Measurements from ENCODE around the gene FAM120A. TPM values are rescaled to one million over a fixed set of nuclear protein-coding genes. Genes with fewer than 3 reads are reported as not detected.

FAM120A gene
- total RNA-seq, 1 experiment from 2014 or later, result 89.6 TPM

GRCh38 chr9:93434056-93434455 lies 17.4 kb upstream of the FAM120A start:
- Histone ChIP-seq H3K27me3 (ENCODE audit: low read length) (no peaks in the 10 kb centered on the region), H3K4me1 (ENCODE audit: insufficient read depth, low read length) (no peaks in the 10 kb centered on the region), H3K79me2 (ENCODE audit: low read length) (no peaks in the 10 kb centered on the region), H3F3A (ENCODE audit: low read length, unreplicated experiment) (no peaks in the 10 kb centered on the region), H3K9ac (ENCODE audit: low read length) (no peak overlapping the region), H3K9me2 (replicated peaks; ENCODE audit: low read length) (no peaks in the 10 kb centered on the region), H3K36me3 (ENCODE audit: low read depth, low read length) (no peaks in the 10 kb centered on the region), H3K4me2 (ENCODE audit: low read length) (no peak overlapping the region), H3K4me3 (ENCODE audit: low read length) (no peak overlapping the region), H3K27ac (ENCODE audit: low read length) (no peak overlapping the region), H4K20me1 (ENCODE audit: low read length) (no peaks in the 10 kb centered on the region), H3K9me3 (ENCODE audit: low read length) (no peaks in the 10 kb centered on the region), H2AFZ (ENCODE audit: low read length) (no peak overlapping the region)
- no TSS peak for BruUV-seq (replicated peaks)
- DNase-seq (no peak), ATAC-seq (no peak)
- TF ChIP-seq EZH2phosphoT487 (IDR thresholded peaks at IDR 0.05; ENCODE audit: borderline replicate concordance, low read length) (no peak), CTCF (conservative IDR thresholded peaks at IDR 0.05; ENCODE audit: low read depth, low read length) (no peak), EZH2 (IDR thresholded peaks at IDR 0.05; ENCODE audit: low read length, unreplicated experiment) (no peak)
- intact Hi-C loops (cut with micrococcal nuclease), result no loop called here
- POLR2A ChIA-PET (ENCODE audit: unreplicated experiment), result no interaction called here
- CTCF ChIA-PET, result no interaction called here

- DNase-seq (no peak), ATAC-seq (no peak)
- intact Hi-C loops (cut with micrococcal nuclease), result no loop called here
- Histone ChIP-seq H3K9me2 (replicated peaks; ENCODE audit: low read length) (no peaks in the 10 kb centered on the region), H2AFZ (ENCODE audit: low read length) (no peak overlapping the region), H4K20me1 (ENCODE audit: low read length) (no peaks in the 10 kb centered on the region), H3K4me2 (ENCODE audit: low read length) (no peak overlapping the region), H3K36me3 (ENCODE audit: low read depth, low read length) (no peaks in the 10 kb centered on the region), H3K27ac (ENCODE audit: low read length) (no peak overlapping the region), H3K27me3 (ENCODE audit: low read length) (no peaks in the 10 kb centered on the region), H3K79me2 (ENCODE audit: low read length) (no peaks in the 10 kb centered on the region), H3F3A (ENCODE audit: low read length, unreplicated experiment) (no peaks in the 10 kb centered on the region), H3K4me1 (ENCODE audit: insufficient read depth, low read length) (no peaks in the 10 kb centered on the region), H3K9me3 (ENCODE audit: low read length) (no peaks in the 10 kb centered on the region), H3K4me3 (ENCODE audit: low read length) (no peak overlapping the region), H3K9ac (ENCODE audit: low read length) (no peak overlapping the region)
- ChIA-PET CTCF (no interaction called here), POLR2A (ENCODE audit: unreplicated experiment) (no interaction called here)
- BruUV-seq (replicated peaks), result no TSS peak
- no peak for TF ChIP-seq EZH2 (IDR thresholded peaks at IDR 0.05; ENCODE audit: low read length, unreplicated experiment)
- no peak for TF ChIP-seq EZH2phosphoT487 (IDR thresholded peaks at IDR 0.05; ENCODE audit: borderline replicate concordance, low read length)
- TF ChIP-seq CTCF (conservative IDR thresholded peaks at IDR 0.05; ENCODE audit: low read depth, low read length), result no peak
Observed at GRCh38 chr9:93435386-93435785, 16.1 kb upstream of the FAM120A start.

GRCh38 chr9:93436218-93436617 lies 15.3 kb upstream of the FAM120A start:
- no TSS peak for BruUV-seq (replicated peaks)
- no peak for TF ChIP-seq EZH2phosphoT487 (IDR thresholded peaks at IDR 0.05; ENCODE audit: borderline replicate concordance, low read length)
- no peak for TF ChIP-seq CTCF (conservative IDR thresholded peaks at IDR 0.05; ENCODE audit: low read depth, low read length)
- TF ChIP-seq EZH2 (IDR thresholded peaks at IDR 0.05; ENCODE audit: low read length, unreplicated experiment), result no peak
- H3K9me3 ChIP-seq (ENCODE audit: low read length), result no peaks in the 10 kb centered on the region
- CTCF ChIA-PET, result no interaction called here
- no peaks in the 10 kb centered on the region for H3K79me2 ChIP-seq (ENCODE audit: low read length)
- H3K27ac ChIP-seq (ENCODE audit: low read length), result no peak overlapping the region
- no peaks in the 10 kb centered on the region for H3K27me3 ChIP-seq (ENCODE audit: low read length)
- no peak overlapping the region for H3K4me3 ChIP-seq (ENCODE audit: low read length)
- H2AFZ ChIP-seq (ENCODE audit: low read length), result no peak overlapping the region
- no peak overlapping the region for H3K9ac ChIP-seq (ENCODE audit: low read length)
- no peaks in the 10 kb centered on the region for H4K20me1 ChIP-seq (ENCODE audit: low read length)
- POLR2A ChIA-PET (ENCODE audit: unreplicated experiment), result interaction anchor here (0.8 kb wide), 1 partner anchor 28 kb away, joined by 4 read pairs; no protein-coding TSS in a partner anchor
- intact Hi-C loops (cut with micrococcal nuclease), result no loop called here
- no peak for ATAC-seq
- H3K4me1 ChIP-seq (ENCODE audit: insufficient read depth, low read length), result no peaks in the 10 kb centered on the region
- H3K4me2 ChIP-seq (ENCODE audit: low read length), result no peak overlapping the region
- H3K9me2 ChIP-seq (replicated peaks; ENCODE audit: low read length), result no peaks in the 10 kb centered on the region
- H3F3A ChIP-seq (ENCODE audit: low read length, unreplicated experiment), result no peaks in the 10 kb centered on the region
- DNase-seq, result no peak
- H3K36me3 ChIP-seq (ENCODE audit: low read depth, low read length), result no peaks in the 10 kb centered on the region

Measured in PC-3 (cell line).